GM19193 (cell line): ENCODE measurements around the gene ZSCAN22.

Experiments
- POLR2A ChIP-seq: IDR thresholded peaks from 4 replicates; pipeline ENCODE4 v1.6.1; 2011; ENCODE audit not compliant: insufficient read depth, insufficient read length; ENCODE audit errors: extremely low read depth

The ZSCAN22 gene

GRCh38 chr19:58338336-58338735, 11.5 kb downstream of the ZSCAN22 start:
- no peak for TF ChIP-seq POLR2A

- TF ChIP-seq POLR2A, result no peak
These were observed 12.2 kb downstream of the ZSCAN22 start for GRCh38 chr19:58338825-58339558.

- TF ChIP-seq POLR2A, result no peak
These were observed 18.8 kb downstream of the ZSCAN22 start for GRCh38 chr19:58345558-58345957.

GRCh38 chr19:58346961-58347929, 20.5 kb downstream of the ZSCAN22 start:
- peak; percentile 75 for TF ChIP-seq POLR2A

GRCh38 chr19:58349590-58349989, 22.8 kb downstream of the ZSCAN22 start:
- TF ChIP-seq POLR2A, result no peak

GRCh38 chr19:58350001-58350861, 23.4 kb downstream of the ZSCAN22 start:
- no peak for TF ChIP-seq POLR2A

GRCh38 chr19:58350871-58351557, 24.2 kb downstream of the ZSCAN22 start:
- TF ChIP-seq POLR2A, result no peak

GRCh38 chr19:58351558-58351878, 24.7 kb downstream of the ZSCAN22 start:
- TF ChIP-seq POLR2A, result no peak

GRCh38 chr19:58351990-58352755, 25.4 kb downstream of the ZSCAN22 start:
- TF ChIP-seq POLR2A, result no peak

- TF ChIP-seq POLR2A, result no peak
These were observed 26.2 kb downstream of the ZSCAN22 start, which contains the start of gene A1BG for GRCh38 chr19:58352760-58353671. Gene A1BG, minus strand, starts transcription at chr19:58353492. Its CDS starts 55 bp downstream, at chr19:58353437.

- no peak for TF ChIP-seq POLR2A
These were observed 27.1 kb downstream of the ZSCAN22 start for GRCh38 chr19:58353717-58354477.
